IMR-90 (cell line): ENCODE results near the gene SV2B. TPM values are rescaled to one million over a fixed set of nuclear protein-coding genes. Genes with fewer than 3 reads are reported as not detected.

Experiments
- ATAC-seq: fragments of 200-7000 bp; cut with Tn5 transposase; 2 replicates; pipeline ENCODE4 v1.9.1; 2020; ENCODE audit warnings: low read depth, mild to moderate bottlenecking, moderate library complexity
- BruUV-seq: library from RNA; stranded (reverse); fragments of 400-500 nt; replicated peaks from 2 replicates; lab custom pipeline; 2021; lab: Mats Ljungman, UMichigan
- CTCF ChIA-PET: fragments of 300-600 bp; formaldehyde crosslinking; extraction: SDS; loops from one replicate; lab custom pipeline; 2021; ENCODE audit warnings: antibody characterized with exemption; lab: Yijun Ruan, JAX
- POLR2A ChIA-PET: fragments of 300-600 bp; sonication (Branson Sonifier 250); formaldehyde crosslinking; loops from one replicate; lab custom pipeline; 2022; ENCODE audit warnings: antibody characterized with exemption; ENCODE audit not compliant: unreplicated experiment; lab: Charles Lee
- DNase-seq: peaks from one replicate; pipeline ENCODE4 v3.0.0; 2013
- H2AFZ ChIP-seq: replicated peaks from 2 replicates; pipeline ENCODE3; 2013; ENCODE audit warnings: low read length, mild to moderate bottlenecking; ENCODE audit not compliant: poor library complexity
- H2AK5ac ChIP-seq: 2 replicates; pipeline ENCODE4 v1.6.1; 2013; ENCODE audit warnings: low read depth, low read length, inconsistent platforms
- H2AK9ac ChIP-seq: replicated peaks from 2 replicates; pipeline ENCODE3; 2013; ENCODE audit warnings: mild to moderate bottlenecking, low read depth, low read length, moderate library complexity; ENCODE audit not compliant: poor library complexity
- H2BK120ac ChIP-seq: 2 replicates; pipeline ENCODE4 v1.6.1; 2013; ENCODE audit warnings: low read depth, low read length, inconsistent platforms
- H2BK15ac ChIP-seq: 3 replicates; pipeline ENCODE4 v1.6.1; 2013; ENCODE audit warnings: low read depth, low read length, inconsistent platforms
- H2BK20ac ChIP-seq: 2 replicates; pipeline ENCODE4 v1.6.1; 2013; ENCODE audit warnings: low read depth, mild to moderate bottlenecking, inconsistent platforms, low read length, moderate library complexity
- H2BK5ac ChIP-seq: 2 replicates; pipeline ENCODE4 v1.6.1; 2013; ENCODE audit warnings: mild to moderate bottlenecking, low read depth, low read length, inconsistent platforms; ENCODE audit not compliant: poor library complexity, severe bottlenecking
- H3K14ac ChIP-seq: replicated peaks from 2 replicates; pipeline ENCODE4 v1.6.1; 2013; ENCODE audit warnings: low read depth, low read length, inconsistent platforms
- H3K18ac ChIP-seq: 2 replicates; pipeline ENCODE4 v1.6.1; 2013; ENCODE audit warnings: low read depth, low read length, control low read depth
- H3K23ac ChIP-seq: 2 replicates; pipeline ENCODE4 v1.6.1; 2013; ENCODE audit warnings: low read depth, low read length, inconsistent platforms
- H3K27ac ChIP-seq: 2 replicates; pipeline ENCODE4 v1.5.1; 2013; ENCODE audit warnings: mild to moderate bottlenecking, control low read depth, low read length; ENCODE audit not compliant: insufficient read depth
- H3K27me3 ChIP-seq: 2 replicates; pipeline ENCODE4 v1.6.1; 2013; ENCODE audit warnings: low read length; ENCODE audit not compliant: control insufficient read depth, insufficient read depth
- H3K36me3 ChIP-seq: 2 replicates; pipeline ENCODE4 v1.6.1; 2013; ENCODE audit warnings: low read length, mixed read lengths; ENCODE audit not compliant: control insufficient read depth, insufficient read depth
- H3K4ac ChIP-seq: 2 replicates; pipeline ENCODE4 v1.6.1; 2013; ENCODE audit warnings: low read depth, low read length, inconsistent platforms
- H3K4me1 ChIP-seq: 2 replicates; pipeline ENCODE4 v1.6.1; 2013; ENCODE audit warnings: low read length, mixed read lengths; ENCODE audit not compliant: control insufficient read depth, insufficient read depth
- H3K4me2 ChIP-seq: 2 replicates; pipeline ENCODE4 v1.6.1; 2013; ENCODE audit warnings: low read depth, mild to moderate bottlenecking, control low read depth, low read length, moderate library complexity
- H3K4me3 ChIP-seq: 2 replicates; pipeline ENCODE4 v1.5.1; 2013; ENCODE audit warnings: low read depth, mild to moderate bottlenecking, control low read depth, low read length, moderate library complexity; ENCODE audit not compliant: insufficient read depth
- H3K56ac ChIP-seq: 2 replicates; pipeline ENCODE4 v1.6.1; 2013; ENCODE audit warnings: low read length, inconsistent platforms; ENCODE audit not compliant: insufficient read depth; ENCODE audit errors: extremely low read depth
- H3K79me1 ChIP-seq, 2 experiments: 2 replicates each; pipeline ENCODE4 v1.6.1; 2013; ENCODE audit warnings: low read length in 2 of 2, inconsistent platforms in 1 of 2, low read depth in 1 of 2
- H3K9ac ChIP-seq: 2 replicates; pipeline ENCODE4 v1.6.1; 2013; ENCODE audit warnings: low read depth, low read length, control low read depth
- H3K9me1 ChIP-seq: 2 replicates; pipeline ENCODE4 v1.6.1; 2013; ENCODE audit warnings: low read length, inconsistent platforms; ENCODE audit not compliant: insufficient read depth
- H3K9me3 ChIP-seq: 2 replicates; pipeline ENCODE4 v1.6.1; 2013; ENCODE audit warnings: low read length; ENCODE audit not compliant: control insufficient read depth, insufficient read depth
- H4K20me1 ChIP-seq: 2 replicates; pipeline ENCODE4 v1.6.1; 2013; ENCODE audit warnings: low read length, inconsistent platforms; ENCODE audit not compliant: insufficient read depth
- H4K5ac ChIP-seq: 2 replicates; pipeline ENCODE4 v1.6.1; 2013; ENCODE audit warnings: mild to moderate bottlenecking, low read depth, low read length, control low read depth
- H4K8ac ChIP-seq, 2 experiments: 2 replicates each; pipeline ENCODE4 v1.6.1; 2013; ENCODE audit warnings: low read depth in 2 of 2, low read length in 2 of 2, control low read depth in 1 of 2, inconsistent platforms in 1 of 2
- H4K91ac ChIP-seq: 2 replicates; pipeline ENCODE4 v1.6.1; 2013; ENCODE audit warnings: low read depth, low read length, inconsistent platforms; ENCODE audit not compliant: insufficient read depth
- BHLHE40 ChIP-seq: fragments of 150-350 bp; IDR thresholded peaks from 2 replicates; pipeline ENCODE4 v1.6.1; 2016; ENCODE audit warnings: mild to moderate bottlenecking, low read depth, low read length
- CEBPB ChIP-seq: IDR thresholded peaks from 2 replicates; pipeline ENCODE4 v1.6.1; 2012; ENCODE audit warnings: low read depth, low read length, improper control_type of control experiment
- CHD1 ChIP-seq: IDR thresholded peaks from 2 replicates; pipeline ENCODE4 v1.6.1; 2012; ENCODE audit warnings: low read depth, low read length, improper control_type of control experiment
- FOS ChIP-seq: fragments of 150-350 bp; IDR thresholded peaks from 2 replicates; pipeline ENCODE4 v1.6.1; 2016; ENCODE audit warnings: low read depth, low read length
- MAFK ChIP-seq: IDR thresholded peaks from 2 replicates; pipeline ENCODE4 v1.6.1; 2012; ENCODE audit warnings: low read depth, low read length, improper control_type of control experiment
- MAZ ChIP-seq: IDR thresholded peaks from 2 replicates; pipeline ENCODE4 v1.6.1; 2012; ENCODE audit warnings: low read depth, mild to moderate bottlenecking, low read length, improper control_type of control experiment, moderate library complexity, borderline replicate concordance
- MXI1 ChIP-seq: IDR thresholded peaks from 2 replicates; pipeline ENCODE4 v1.6.1; 2012; ENCODE audit warnings: low read depth, mild to moderate bottlenecking, low read length, moderate library complexity, borderline replicate concordance
- NFE2L2 ChIP-seq: fragments of 150-350 bp; IDR thresholded peaks from 2 replicates; pipeline ENCODE4 v1.6.1; 2016; ENCODE audit warnings: low read depth, mild to moderate bottlenecking, low read length
- POLR2A ChIP-seq: IDR thresholded peaks from 2 replicates; pipeline ENCODE4 v1.6.1; 2012; ENCODE audit warnings: mild to moderate bottlenecking, low read depth, low read length
- RAD21 ChIP-seq: IDR thresholded peaks from 2 replicates; pipeline ENCODE4 v1.6.1; 2012; ENCODE audit warnings: low read length, improper control_type of control experiment
- RCOR1 ChIP-seq: IDR thresholded peaks from 2 replicates; pipeline ENCODE4 v1.6.1; 2012; ENCODE audit warnings: mild to moderate bottlenecking, low read length, improper control_type of control experiment; ENCODE audit not compliant: insufficient replicate concordance
- RFX5 ChIP-seq: IDR thresholded peaks from 2 replicates; pipeline ENCODE4 v1.8.0; 2012; ENCODE audit warnings: low read depth, mild to moderate bottlenecking, low read length, moderate library complexity
- SMC3 ChIP-seq: fragments of 150-350 bp; IDR thresholded peaks from 2 replicates; pipeline ENCODE4 v1.6.1; 2016; ENCODE audit warnings: low read depth, mild to moderate bottlenecking, antibody characterized with exemption, low read length, moderate library complexity
- WGBS, 2 experiments: methylation state at CpG; one replicate each; pipeline versions ENCODE4 v1.1.5 to v1.1.7; 2013; ENCODE audit warnings: missing lambda C conversion rate in 2 of 2; ENCODE audit not compliant: insufficient read length in 1 of 2; ENCODE audit errors: extremely low coverage in 2 of 2; 5-methylcytosine and 5-hydroxymethylcytosine counted together
- dilution Hi-C: fragments of 300-500 bp; cut with HindIII; formaldehyde crosslinking; loops from one replicate; pipeline ENCODE4 v1.14.3; 2018; ENCODE audit warnings: low sequenced_read_pairs; ENCODE audit not compliant: unreplicated experiment
- in situ Hi-C: fragments of 300-500 bp; cut with MboI; formaldehyde crosslinking; loops from 3 replicates; pipeline ENCODE4 v1.14.3; 2019; ENCODE audit warnings: low sequenced_read_pairs, inconsistent platforms, mixed read lengths
- intact Hi-C: fragments of 100-400 bp; cut with micrococcal nuclease; formaldehyde crosslinking; loops from 2 replicates; pipeline ENCODE4 v1.10.0; 2022
- polyA plus RNA-seq, 3 experiments: library from polyadenylated mRNA; depleted of rRNA; stranded (reverse); fragments of >200 nt; gene quantifications; 2 replicates each; pipeline ENCODE4 v1.2.3, GENCODE V29; 2012; ENCODE audit warnings: low replicate concordance in 1 of 3
- total RNA-seq: library from RNA; depleted of rRNA; stranded (reverse); fragments of >200 nt; gene quantifications from 2 replicates; pipeline ENCODE4 v1.2.3, GENCODE V29; 2012
- TF ChIP-seq, protein P1 (sequence below): fragments of 150-350 bp; IDR thresholded peaks from 2 replicates; pipeline ENCODE4 v1.6.1; 2017; ENCODE audit warnings: mild to moderate bottlenecking, antibody characterized with exemption, low read length, low read depth
- TF ChIP-seq, protein P2 (sequence below): fragments of 150-350 bp; IDR thresholded peaks from 2 replicates; pipeline ENCODE4 v1.6.1; 2016; ENCODE audit warnings: low read depth, mild to moderate bottlenecking, low read length, moderate library complexity, borderline replicate concordance
- TF ChIP-seq, protein P3 (sequence below): conservative IDR thresholded peaks from 2 replicates; pipeline ENCODE4 v1.5.1; 2012; ENCODE audit warnings: mild to moderate bottlenecking, low read depth, low read length, improper control_type of control experiment

Gene SV2B
- total and polyA plus RNA-seq, 2 of the 4 experiments (the other 2 are of a cell fraction): not detected

DNA sequence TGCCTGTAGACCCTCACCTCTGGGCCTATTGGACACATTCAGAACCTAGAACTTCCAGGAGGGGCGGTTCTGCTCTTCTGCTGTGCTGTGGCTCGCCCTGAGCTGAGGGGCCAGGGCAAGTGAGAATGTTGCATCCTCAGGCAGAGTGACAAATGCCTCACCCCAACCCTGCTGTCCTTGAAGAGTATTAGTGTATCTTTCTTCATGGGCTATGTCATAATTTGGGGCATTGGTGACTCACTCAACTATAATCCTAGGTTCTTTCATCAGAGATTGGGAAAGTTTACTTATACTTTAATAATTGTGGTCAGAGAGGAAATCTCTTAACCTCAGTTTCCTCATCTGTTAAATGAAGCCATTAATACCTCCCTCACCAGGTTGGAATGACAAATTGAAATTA is 143.8 kb downstream of the SV2B start:
- BruUV-seq: no TSS peak
- dilution Hi-C loops: no loop called here
- in situ Hi-C loops: no loop called here

More for the DNA sequence above, 143.8 kb downstream of the SV2B start:
- no peak overlapping the region for H2BK20ac ChIP-seq
- H2BK15ac ChIP-seq: no peak overlapping the region
- H2BK5ac ChIP-seq: no peak overlapping the region
- H3K27ac ChIP-seq: no peak overlapping the region
- no CpG with 5 or more reads among the region's 2 CpGs for WGBS, 2 experiments
- no peak overlapping the region for H4K8ac ChIP-seq
- TF ChIP-seq MXI1: no peak
- TF ChIP-seq BHLHE40: no peak
- no peak for TF ChIP-seq CEBPB
- no peak for TF ChIP-seq RAD21
- TF ChIP-seq, protein P1, sequence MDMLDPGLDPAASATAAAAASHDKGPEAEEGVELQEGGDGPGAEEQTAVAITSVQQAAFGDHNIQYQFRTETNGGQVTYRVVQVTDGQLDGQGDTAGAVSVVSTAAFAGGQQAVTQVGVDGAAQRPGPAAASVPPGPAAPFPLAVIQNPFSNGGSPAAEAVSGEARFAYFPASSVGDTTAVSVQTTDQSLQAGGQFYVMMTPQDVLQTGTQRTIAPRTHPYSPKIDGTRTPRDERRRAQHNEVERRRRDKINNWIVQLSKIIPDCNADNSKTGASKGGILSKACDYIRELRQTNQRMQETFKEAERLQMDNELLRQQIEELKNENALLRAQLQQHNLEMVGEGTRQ: no peak
- TF ChIP-seq, protein P2, sequence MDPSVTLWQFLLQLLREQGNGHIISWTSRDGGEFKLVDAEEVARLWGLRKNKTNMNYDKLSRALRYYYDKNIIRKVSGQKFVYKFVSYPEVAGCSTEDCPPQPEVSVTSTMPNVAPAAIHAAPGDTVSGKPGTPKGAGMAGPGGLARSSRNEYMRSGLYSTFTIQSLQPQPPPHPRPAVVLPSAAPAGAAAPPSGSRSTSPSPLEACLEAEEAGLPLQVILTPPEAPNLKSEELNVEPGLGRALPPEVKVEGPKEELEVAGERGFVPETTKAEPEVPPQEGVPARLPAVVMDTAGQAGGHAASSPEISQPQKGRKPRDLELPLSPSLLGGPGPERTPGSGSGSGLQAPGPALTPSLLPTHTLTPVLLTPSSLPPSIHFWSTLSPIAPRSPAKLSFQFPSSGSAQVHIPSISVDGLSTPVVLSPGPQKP: no peak
- TF ChIP-seq, protein P3, sequence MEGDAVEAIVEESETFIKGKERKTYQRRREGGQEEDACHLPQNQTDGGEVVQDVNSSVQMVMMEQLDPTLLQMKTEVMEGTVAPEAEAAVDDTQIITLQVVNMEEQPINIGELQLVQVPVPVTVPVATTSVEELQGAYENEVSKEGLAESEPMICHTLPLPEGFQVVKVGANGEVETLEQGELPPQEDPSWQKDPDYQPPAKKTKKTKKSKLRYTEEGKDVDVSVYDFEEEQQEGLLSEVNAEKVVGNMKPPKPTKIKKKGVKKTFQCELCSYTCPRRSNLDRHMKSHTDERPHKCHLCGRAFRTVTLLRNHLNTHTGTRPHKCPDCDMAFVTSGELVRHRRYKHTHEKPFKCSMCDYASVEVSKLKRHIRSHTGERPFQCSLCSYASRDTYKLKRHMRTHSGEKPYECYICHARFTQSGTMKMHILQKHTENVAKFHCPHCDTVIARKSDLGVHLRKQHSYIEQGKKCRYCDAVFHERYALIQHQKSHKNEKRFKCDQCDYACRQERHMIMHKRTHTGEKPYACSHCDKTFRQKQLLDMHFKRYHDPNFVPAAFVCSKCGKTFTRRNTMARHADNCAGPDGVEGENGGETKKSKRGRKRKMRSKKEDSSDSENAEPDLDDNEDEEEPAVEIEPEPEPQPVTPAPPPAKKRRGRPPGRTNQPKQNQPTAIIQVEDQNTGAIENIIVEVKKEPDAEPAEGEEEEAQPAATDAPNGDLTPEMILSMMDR: no peak
- TF ChIP-seq MAZ: no peak
- no peak for TF ChIP-seq SMC3
- no peak for TF ChIP-seq POLR2A
- no peak for TF ChIP-seq FOS
- TF ChIP-seq NFE2L2: no peak
- no peak for TF ChIP-seq RCOR1
- TF ChIP-seq MAFK: no peak
- no peak for TF ChIP-seq RFX5
- no peak for TF ChIP-seq CHD1
- H3K4me1 ChIP-seq: no peaks in the 10 kb centered on the region
- H3K79me1 ChIP-seq: no peaks in the 10 kb centered on the region
- no peaks in the 10 kb centered on the region for H3K36me3 ChIP-seq
- no peak overlapping the region for H2AFZ ChIP-seq
- DNase-seq (no peak), ATAC-seq (no peak)
- H3K9me3 ChIP-seq: no peaks in the 10 kb centered on the region
- no peak overlapping the region for H3K23ac ChIP-seq
- H2BK120ac ChIP-seq: no peak overlapping the region
- H3K9ac ChIP-seq: no peak overlapping the region
- CTCF ChIA-PET: no interaction called here
- H2AK5ac ChIP-seq: no peak overlapping the region
- H4K91ac ChIP-seq: no peak overlapping the region
- H2AK9ac ChIP-seq: no peak overlapping the region
- no peaks in the 10 kb centered on the region for H3K9me1 ChIP-seq
- no peak overlapping the region for H4K5ac ChIP-seq
- H3K27me3 ChIP-seq: no peaks in the 10 kb centered on the region; the same call in 1 of the 2 replicates
- H3K4me3 ChIP-seq: no peak overlapping the region
- intact Hi-C loops: no loop called here
- no peak overlapping the region for H3K4ac ChIP-seq
- H4K20me1 ChIP-seq: no peaks in the 10 kb centered on the region
- H3K56ac ChIP-seq: no peak overlapping the region
- H3K4me2 ChIP-seq: no peak overlapping the region
- H3K18ac ChIP-seq: no peak overlapping the region
- no peak overlapping the region for H3K14ac ChIP-seq
- POLR2A ChIA-PET: no interaction called here
